HepG2 (cell line): Measurements from ENCODE around the gene FASTKD3. TPM values are rescaled to one million over a fixed set of nuclear protein-coding genes. Genes with fewer than 3 reads are reported as not detected.
A peak's percentile ranks its signal among the peaks of the same experiment; 100 is the strongest.

Source experiments
- ASH2L ChIP-seq: fragments of 300-600, 200-600 bp; sonication (generic); IDR thresholded peaks from 2 replicates; pipeline ENCODE4 v1.7.0; 2017; ENCODE audit warnings: low read depth, mild to moderate bottlenecking, moderate library complexity, mixed read lengths, low read length; ENCODE audit not compliant: insufficient read length
- CBX5 ChIP-seq: sonication (generic); formaldehyde crosslinking; IDR thresholded peaks from 2 replicates; pipeline ENCODE4 v1.4.0; 2020; ENCODE audit warnings: missing genetic modification reagents, borderline replicate concordance
- DMTF1 ChIP-seq: sonication (generic); formaldehyde crosslinking; IDR thresholded peaks from 2 replicates; pipeline ENCODE4 v1.4.0; 2020; ENCODE audit warnings: mild to moderate bottlenecking, missing genetic modification reagents
- FOXP4 ChIP-seq: sonication (generic); formaldehyde crosslinking; IDR thresholded peaks from 2 replicates; pipeline ENCODE4 v1.4.0; 2020; ENCODE audit warnings: missing genetic modification reagents
- KAT2B ChIP-seq: fragments of 150-350 bp; IDR thresholded peaks from 2 replicates; pipeline ENCODE4 v1.6.1; 2014; ENCODE audit warnings: low read depth, low read length, borderline replicate concordance
- KDM2A ChIP-seq: sonication (generic); formaldehyde crosslinking; IDR thresholded peaks from 2 replicates; pipeline ENCODE4 v1.4.0; 2020; ENCODE audit warnings: low read depth, missing genetic modification reagents, borderline replicate concordance
- KDM3A ChIP-seq: IDR thresholded peaks from 2 replicates; pipeline ENCODE4 v1.6.1; 2018; ENCODE audit warnings: low read depth, missing compliant biosample characterization
- NPAS2 ChIP-seq: sonication (generic); formaldehyde crosslinking; IDR thresholded peaks from 2 replicates; pipeline ENCODE4 v1.8.0; 2022; ENCODE audit warnings: mild to moderate bottlenecking, missing genetic modification reagents, borderline replicate concordance
- PHF20 ChIP-seq: sonication (generic); formaldehyde crosslinking; IDR thresholded peaks from 2 replicates; pipeline ENCODE4 v1.5.0; 2020; ENCODE audit warnings: mild to moderate bottlenecking, missing genetic modification reagents
- POLR2G ChIP-seq: fragments of 200-400 bp; formaldehyde crosslinking; IDR thresholded peaks from 2 replicates; pipeline ENCODE4 v1.6.1; 2018; ENCODE audit warnings: mild to moderate bottlenecking, low read depth, low read length, moderate library complexity
- RAD21 ChIP-seq: fragments of 450-650 bp; formaldehyde crosslinking; IDR thresholded peaks from 2 replicates; pipeline ENCODE4 v1.5.0; 2020; ENCODE audit warnings: mild to moderate bottlenecking
- SAFB2 ChIP-seq: sonication (generic); formaldehyde crosslinking; IDR thresholded peaks from 2 replicates; pipeline ENCODE4 v1.5.1; 2020; ENCODE audit warnings: missing genetic modification reagents, low read depth, mild to moderate bottlenecking, borderline replicate concordance
- SRSF4 ChIP-seq: fragments of 200-400 bp; formaldehyde crosslinking; IDR thresholded peaks from one replicate; pipeline ENCODE4 v1.6.1; 2018; ENCODE audit warnings: mild to moderate bottlenecking, low read depth, low read length, moderate library complexity; ENCODE audit not compliant: poor library complexity, severe bottlenecking
- STAT6 ChIP-seq: sonication (generic); formaldehyde crosslinking; IDR thresholded peaks from 2 replicates; pipeline ENCODE4 v1.4.0; 2020; ENCODE audit warnings: missing genetic modification reagents, mild to moderate bottlenecking, borderline replicate concordance
- ZNF274 ChIP-seq: sonication (generic); formaldehyde crosslinking; IDR thresholded peaks from 2 replicates; pipeline ENCODE4 v1.5.1; 2020; ENCODE audit warnings: mild to moderate bottlenecking, missing genetic modification reagents
- ZNF563 ChIP-seq: sonication (generic); formaldehyde crosslinking; IDR thresholded peaks from 2 replicates; pipeline ENCODE4 v1.8.0; 2022; ENCODE audit warnings: mild to moderate bottlenecking, moderate library complexity, missing genetic modification reagents
- ZNF773 ChIP-seq: sonication (generic); formaldehyde crosslinking; IDR thresholded peaks from 2 replicates; pipeline ENCODE4 v1.4.0; 2020; ENCODE audit warnings: missing genetic modification reagents, borderline replicate concordance
- ZNF891 ChIP-seq: sonication (generic); formaldehyde crosslinking; IDR thresholded peaks from 2 replicates; pipeline ENCODE4 v1.5.0; 2020; ENCODE audit warnings: mild to moderate bottlenecking, missing genetic modification reagents
- polyA plus RNA-seq, 8 experiments: library from polyadenylated mRNA; depleted of rRNA in 3 of 8; stranded (reverse) in 7 of 8; unstranded in 1 of 8; fragments of >200 nt; fragmentation: Illumina TruSeq in 4 of 8; extraction: Trizol in 4 of 8; gene quantifications; 2 replicates each; pipeline versions ENCODE4 v1.2.1 to v1.2.3, GENCODE V29; 2011 to 2016; ENCODE audit warnings: low read depth in 4 of 8, missing spikeins in 1 of 8, mixed read lengths in 1 of 8; ENCODE audit not compliant: insufficient read depth in 1 of 8
- total RNA-seq, 5 experiments: library from RNA; depleted of rRNA; stranded (reverse); fragments of >200 nt; fragmentation: Illumina TruSeq; extraction: Trizol; gene quantifications; 2 replicates each; pipeline ENCODE4 v1.2.3, GENCODE V29; 2016; ENCODE audit warnings: low read depth in 1 of 5

FASTKD3 gene
- total and polyA plus RNA-seq, 2 of the 13 experiments (the other 11 are each of a cell fraction or from before 2014, with no cell fraction given), result 6.9 to 17.8 TPM

- TF ChIP-seq ZNF563 (0 out of 2 replicates have a peak, but pooled peaks have one; percentile 33), ZNF274 (peak; percentile 83; the same call in 1 of the 2 replicates), ASH2L (peak; percentile 92), RAD21 (CRISPR knock-in tag) (peak; percentile 46; the same call in 1 of the 2 replicates), KDM2A (CRISPR knock-in tag) (peak; percentile 89), SAFB2 (CRISPR knock-in tag) (0 out of 2 replicates have a peak, but pooled peaks have one; percentile 56), CBX5 (peak; percentile 35; the same call in 1 of the 2 replicates), DMTF1 (CRISPR knock-in tag) (no peak), FOXP4 (no peak), SRSF4 (no peak), STAT6 (CRISPR knock-in tag) (0 out of 2 replicates have a peak, but pooled peaks have one; percentile 27), ZNF891 (CRISPR knock-in tag) (peak; percentile 73; the same call in 1 of the 2 replicates), NPAS2 (CRISPR knock-in tag) (no peak), POLR2G (peak; percentile 91), PHF20 (peak; percentile 78), KAT2B (no peak), KDM3A (peak; percentile 21; the same call in 1 of the 2 replicates), ZNF773 (CRISPR knock-in tag) (no peak)
These were observed at the start of gene FASTKD3, which contains the start of gene MTRR (continued) for GRCh38 chr5:7868773-7869473.
